PC-3 (cell line): ENCODE results near the gene ZNF385B. TPM values are rescaled to one million over a fixed set of nuclear protein-coding genes. Genes with fewer than 3 reads are reported as not detected.
A peak's percentile ranks its signal among the peaks of the same experiment; 100 is the strongest.

Source experiments
- ATAC-seq: fragments of 200-7000 bp; cut with Tn5 transposase; 2 replicates; pipeline ENCODE4 v1.9.1; 2020; ENCODE audit warnings: mild to moderate bottlenecking, moderate library complexity
- BruUV-seq: library from RNA; stranded (reverse); fragments of 400-500 nt; replicated peaks from 2 replicates; lab custom pipeline; 2021; lab: Mats Ljungman, UMichigan
- CTCF ChIA-PET: fragments of 300-600 bp; sonication (Branson Sonifier 250); formaldehyde crosslinking; loops from one replicate; lab custom pipeline; 2022; ENCODE audit warnings: antibody characterized with exemption; lab: Charles Lee
- POLR2A ChIA-PET: fragments of 300-600 bp; sonication (Branson Sonifier 250); formaldehyde crosslinking; loops from one replicate; lab custom pipeline; 2022; ENCODE audit warnings: antibody characterized with exemption; ENCODE audit not compliant: unreplicated experiment; lab: Charles Lee
- DNase-seq: peaks from one replicate; pipeline ENCODE4 v3.0.0-alpha.2; 2015
- H2AFZ ChIP-seq: fragments of 300-600 bp; sonication (generic); 2 replicates; pipeline ENCODE4 v1.6.0; 2016; ENCODE audit warnings: antibody characterized with exemption, low read length
- H3F3A ChIP-seq: fragments of 300-600 bp; sonication (generic); one replicate; pipeline ENCODE4 v1.6.0; 2017; ENCODE audit warnings: antibody characterized with exemption, low read length, control low read depth, mild to moderate bottlenecking; ENCODE audit not compliant: unreplicated experiment
- H3K27ac ChIP-seq: fragments of 300-600 bp; sonication (generic); 2 replicates; pipeline ENCODE4 v1.5.1; 2016; ENCODE audit warnings: mild to moderate bottlenecking, low read length
- H3K27me3 ChIP-seq: fragments of 300-600 bp; sonication (generic); 2 replicates; pipeline ENCODE4 v1.6.1; 2016; ENCODE audit warnings: low read length, mixed read lengths
- H3K36me3 ChIP-seq: fragments of 300-600 bp; sonication (generic); 2 replicates; pipeline ENCODE4 v1.6.1; 2016; ENCODE audit warnings: low read depth, mixed run types, low read length, mixed read lengths
- H3K4me1 ChIP-seq: fragments of 300-600 bp; sonication (generic); 2 replicates; pipeline ENCODE4 v1.5.1; 2016; ENCODE audit warnings: low read length; ENCODE audit not compliant: insufficient read depth
- H3K4me2 ChIP-seq: fragments of 300-600 bp; sonication (generic); 2 replicates; pipeline ENCODE4 v1.6.0; 2016; ENCODE audit warnings: low read length
- H3K4me3 ChIP-seq: fragments of 300-600 bp; sonication (generic); 2 replicates; pipeline ENCODE4 v1.5.1; 2016; ENCODE audit warnings: mild to moderate bottlenecking, low read length, mixed read lengths
- H3K79me2 ChIP-seq: fragments of 300-600 bp; sonication (generic); 2 replicates; pipeline ENCODE4 v1.6.1; 2017; ENCODE audit warnings: low read length, mixed read lengths
- H3K9ac ChIP-seq: fragments of 300-600 bp; sonication (generic); 2 replicates; pipeline ENCODE4 v1.6.0; 2016; ENCODE audit warnings: mild to moderate bottlenecking, low read length
- H3K9me2 ChIP-seq: fragments of 300-600 bp; sonication (generic); replicated peaks from 2 replicates; pipeline ENCODE4 v1.6.1; 2016; ENCODE audit warnings: mixed run types, low read length, mixed read lengths
- H3K9me3 ChIP-seq: fragments of 300-600 bp; sonication (generic); 2 replicates; pipeline ENCODE4 v1.6.1; 2016; ENCODE audit warnings: low read length, mixed read lengths
- H4K20me1 ChIP-seq: fragments of 300-600 bp; sonication (generic); 2 replicates; pipeline ENCODE4 v1.6.1; 2016; ENCODE audit warnings: low read length, mixed read lengths
- CTCF ChIP-seq: fragments of 300-600 bp; sonication (generic); conservative IDR thresholded peaks from 2 replicates; pipeline ENCODE4 v1.5.1; 2017; ENCODE audit warnings: antibody characterized with exemption, low read depth, mild to moderate bottlenecking, low read length
- EZH2 ChIP-seq: fragments of 300-600 bp; sonication (generic); IDR thresholded peaks from one replicate; pipeline ENCODE4 v1.6.1; 2017; ENCODE audit warnings: antibody characterized with exemption, mild to moderate bottlenecking, low read length; ENCODE audit not compliant: unreplicated experiment
- EZH2phosphoT487 ChIP-seq: fragments of 300-600 bp; sonication (generic); IDR thresholded peaks from 2 replicates; pipeline ENCODE4 v1.6.1; 2018; ENCODE audit warnings: mild to moderate bottlenecking, antibody characterized with exemption, low read length, borderline replicate concordance
- intact Hi-C: fragments of 100-400 bp; cut with micrococcal nuclease; formaldehyde crosslinking; loops from 2 replicates; pipeline ENCODE4 v1.9.0; 2023
- total RNA-seq: library from RNA; depleted of rRNA; stranded (reverse); fragments of >200 nt; gene quantifications from 2 replicates; pipeline ENCODE4 v1.2.3, GENCODE V29; 2014

ZNF385B gene
- total RNA-seq, 1 experiment from 2014 or later = 2.4 TPM

GRCh38 chr2:179677077-179677688 is 184.2 kb downstream of the ZNF385B start:
- BruUV-seq = no TSS peak
- DNase-seq = peak; percentile 30
- TF ChIP-seq CTCF (no peak), EZH2 (no peak), EZH2phosphoT487 (no peak)
- H3K27ac ChIP-seq = no peak overlapping the region
- H4K20me1 ChIP-seq = no peaks in the 10 kb centered on the region
- no peaks in the 10 kb centered on the region for H3K27me3 ChIP-seq
- H3K4me2 ChIP-seq = no peak overlapping the region
- ChIA-PET POLR2A (interaction anchor here (0.5 kb wide), 1 partner anchor 307 kb away, joined by 3 read pairs; no protein-coding TSS in a partner anchor), CTCF (no interaction called here)
- no peak overlapping the region for H3K4me3 ChIP-seq
- no peaks in the 10 kb centered on the region for H3K9me2 ChIP-seq
- no peak overlapping the region for H2AFZ ChIP-seq
- H3K4me1 ChIP-seq = 0 out of 2 replicates have a peak, but pooled peaks cover 6% of the 10 kb centered on the region
- H3K9me3 ChIP-seq = no peaks in the 10 kb centered on the region
- no peaks in the 10 kb centered on the region for H3K36me3 ChIP-seq
- intact Hi-C loops = loop anchor here (2.0 to 10.0 kb wide), 4 partner anchors 20 to 102 kb away; no protein-coding TSS in a partner anchor
- peak; percentile 90 for ATAC-seq
- H3F3A ChIP-seq = no peaks in the 10 kb centered on the region
- H3K79me2 ChIP-seq = no peaks in the 10 kb centered on the region
- H3K9ac ChIP-seq = no peak overlapping the region

- H3K27me3 ChIP-seq = no peaks in the 10 kb centered on the region
- no peak overlapping the region for H2AFZ ChIP-seq
- H3K36me3 ChIP-seq = no peaks in the 10 kb centered on the region
- TF ChIP-seq EZH2phosphoT487 = no peak
- no peak overlapping the region for H3K27ac ChIP-seq
- POLR2A ChIA-PET = no interaction called here
- H3F3A ChIP-seq = no peaks in the 10 kb centered on the region
- no peaks in the 10 kb centered on the region for H3K9me2 ChIP-seq
- BruUV-seq = no TSS peak
- no peaks in the 10 kb centered on the region for H3K9me3 ChIP-seq
- no peak overlapping the region for H3K4me2 ChIP-seq
- ATAC-seq (no peak), DNase-seq (peak; percentile 35)
- intact Hi-C loops = loop anchor here (5.0 to 10.0 kb wide), 3 partner anchors 42 to 101 kb away; no protein-coding TSS in a partner anchor
- no peaks in the 10 kb centered on the region for H4K20me1 ChIP-seq
- H3K4me3 ChIP-seq = no peak overlapping the region
- CTCF ChIA-PET = no interaction called here
- peaks cover 17% of the 10 kb centered on the region for H3K4me1 ChIP-seq
- H3K79me2 ChIP-seq = no peaks in the 10 kb centered on the region
- H3K9ac ChIP-seq = no peak overlapping the region
Measured at GRCh38 chr2:179675435-179675834, 186.0 kb downstream of the ZNF385B start.

- H3K9me3 ChIP-seq = no peaks in the 10 kb centered on the region
- ChIA-PET CTCF (no interaction called here), POLR2A (interaction anchor here (0.7 kb wide), 1 partner anchor 47 kb away, joined by 3 read pairs; no protein-coding TSS in a partner anchor)
- no peaks in the 10 kb centered on the region for H3K79me2 ChIP-seq
- no peaks in the 10 kb centered on the region for H4K20me1 ChIP-seq
- no peak for TF ChIP-seq EZH2phosphoT487
- TF ChIP-seq CTCF = no peak
- H3K9me2 ChIP-seq = no peaks in the 10 kb centered on the region
- ATAC-seq = peak; percentile 89
- peak overlapping the region; percentile 30; the same call in 1 of the 2 replicates for H3K4me2 ChIP-seq
- no TSS peak for BruUV-seq
- no peak overlapping the region for H2AFZ ChIP-seq
- no peaks in the 10 kb centered on the region for H3F3A ChIP-seq
- intact Hi-C loops = loop anchor here (10.0 kb wide), 1 partner anchor 97 kb away; no protein-coding TSS in a partner anchor
- peaks cover 12% of the 10 kb centered on the region for H3K4me1 ChIP-seq
- no peaks in the 10 kb centered on the region for H3K36me3 ChIP-seq
- no peak overlapping the region for H3K27ac ChIP-seq
- no peaks in the 10 kb centered on the region for H3K27me3 ChIP-seq
- no peak overlapping the region for H3K4me3 ChIP-seq
- DNase-seq = peak; percentile 67
- H3K9ac ChIP-seq = no peak overlapping the region
Measured at GRCh38 chr2:179671043-179671981, 190.1 kb downstream of the ZNF385B start.
